Prostate gland (tissue), 2 donors: Measurements from ENCODE around the gene NMUR1.

Experiments used
- POLR2A ChIP-seq: fragments of 450-650 bp; IDR thresholded peaks from one replicate; pipeline ENCODE4 v1.6.1; 2016; ENCODE audit warnings: antibody characterized with exemption, mild to moderate bottlenecking
- POLR2AphosphoS5 ChIP-seq: sonication (generic); formaldehyde crosslinking; IDR thresholded peaks from one replicate; pipeline ENCODE4 v1.6.1; 2017; ENCODE audit warnings: antibody characterized with exemption
- TF ChIP-seq, protein P1 (sequence below), 4 experiments: fragments of 200-600 bp in 2 of 4; fragments of 450-650 bp in 2 of 4; sonication (generic) in 2 of 4; IDR thresholded peaks; 1 replicate in 3 of 4; 2 replicates in 1 of 4; pipeline ENCODE4 v1.5.1; 2016 to 2019; ENCODE audit warnings: antibody characterized with exemption in 4 of 4, mild to moderate bottlenecking in 2 of 4, moderate library complexity in 2 of 4

DNA sequence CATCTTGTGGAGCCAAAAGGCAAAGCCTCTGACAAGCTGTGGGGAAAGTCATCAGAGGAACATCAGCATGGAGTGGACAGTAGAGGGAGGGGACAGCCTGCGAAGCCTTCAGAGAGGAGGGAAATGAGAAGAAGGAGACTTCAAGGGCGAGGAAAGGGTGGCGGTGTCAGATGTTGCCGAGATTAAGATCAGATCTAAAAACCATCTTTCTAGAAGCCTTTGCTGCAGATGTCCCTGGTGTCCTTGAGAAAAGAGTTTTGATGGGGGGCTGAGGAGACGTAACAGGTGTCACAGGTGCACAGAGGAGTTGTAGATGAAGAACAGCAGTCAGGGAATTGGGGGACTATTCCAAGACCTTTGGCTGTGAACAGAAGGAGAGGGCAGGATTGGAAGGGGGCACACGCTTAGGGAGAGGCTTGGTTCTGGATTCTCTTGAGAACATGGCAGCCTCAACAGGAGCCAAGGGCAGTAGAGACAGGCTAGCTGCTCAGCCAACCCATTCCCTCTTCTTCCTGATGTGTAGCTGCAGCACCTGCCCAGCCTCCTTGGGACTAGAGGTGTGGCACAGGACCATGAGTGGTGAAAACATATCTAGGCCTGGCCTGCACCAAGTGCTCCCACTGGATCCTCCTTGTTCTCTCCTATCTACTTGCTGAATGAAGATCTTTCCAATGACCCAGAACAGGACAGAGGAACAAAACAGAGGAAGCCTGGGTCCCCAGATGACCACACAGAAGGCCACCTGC, 43.2 kb downstream of the NMUR1 start:
- TF ChIP-seq, protein P1, sequence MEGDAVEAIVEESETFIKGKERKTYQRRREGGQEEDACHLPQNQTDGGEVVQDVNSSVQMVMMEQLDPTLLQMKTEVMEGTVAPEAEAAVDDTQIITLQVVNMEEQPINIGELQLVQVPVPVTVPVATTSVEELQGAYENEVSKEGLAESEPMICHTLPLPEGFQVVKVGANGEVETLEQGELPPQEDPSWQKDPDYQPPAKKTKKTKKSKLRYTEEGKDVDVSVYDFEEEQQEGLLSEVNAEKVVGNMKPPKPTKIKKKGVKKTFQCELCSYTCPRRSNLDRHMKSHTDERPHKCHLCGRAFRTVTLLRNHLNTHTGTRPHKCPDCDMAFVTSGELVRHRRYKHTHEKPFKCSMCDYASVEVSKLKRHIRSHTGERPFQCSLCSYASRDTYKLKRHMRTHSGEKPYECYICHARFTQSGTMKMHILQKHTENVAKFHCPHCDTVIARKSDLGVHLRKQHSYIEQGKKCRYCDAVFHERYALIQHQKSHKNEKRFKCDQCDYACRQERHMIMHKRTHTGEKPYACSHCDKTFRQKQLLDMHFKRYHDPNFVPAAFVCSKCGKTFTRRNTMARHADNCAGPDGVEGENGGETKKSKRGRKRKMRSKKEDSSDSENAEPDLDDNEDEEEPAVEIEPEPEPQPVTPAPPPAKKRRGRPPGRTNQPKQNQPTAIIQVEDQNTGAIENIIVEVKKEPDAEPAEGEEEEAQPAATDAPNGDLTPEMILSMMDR (IDR thresholded peaks at IDR 0.05), result no peak
- TF ChIP-seq POLR2A (no peak), POLR2AphosphoS5 (no peak)
